ENCODE measurements around the gene SLAMF9. TPM values are rescaled to one million over a fixed set of nuclear protein-coding genes. Genes with fewer than 3 reads are reported as not detected.

SLAMF9 gene
- total and polyA plus RNA-seq, 2 of the 8 experiments (the other 6 are each of a cell fraction or from before 2014, with no cell fraction given): not detected

DNA sequence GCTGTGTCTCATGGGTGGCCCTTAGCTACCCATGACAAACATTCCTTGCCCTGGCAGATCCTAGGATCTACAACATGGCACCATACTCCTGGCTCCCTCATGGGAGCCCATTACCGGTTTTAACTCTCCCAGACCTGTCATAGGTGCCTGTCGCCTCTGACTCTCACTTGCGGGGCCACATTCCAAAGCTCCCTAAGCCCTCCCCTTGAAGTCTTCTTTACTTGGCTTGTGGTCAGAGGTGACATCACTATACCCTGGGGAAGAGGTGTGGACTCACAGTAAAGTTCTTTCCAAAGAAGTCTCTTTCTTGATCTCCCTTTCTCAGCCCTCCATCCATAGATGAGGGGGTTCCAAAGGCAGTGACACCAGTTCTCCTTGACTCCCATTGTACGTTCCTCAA, 5.4 kb upstream of the SLAMF9 start:
- no peaks in the 10 kb centered on the region for H3K9me3 ChIP-seq (ENCODE audit: insufficient read depth in 2 of 2, low read depth in 1 of 2, low read length in 1 of 2)
- H3K23me2 ChIP-seq (ENCODE audit: low read depth, low read length): no peaks in the 10 kb centered on the region
- H3K56ac ChIP-seq (replicated peaks; ENCODE audit: insufficient read length, low read depth, low read length): no peak overlapping the region
- POLR2A ChIA-PET (ENCODE audit: partially characterized antibody): interaction anchor here (1.1 to 1.3 kb wide), 2 partner anchors 10 to 14 kb away, joined by 3 to 5 read pairs; partner anchors contain the start of gene IGSF9
- H3K79me1 ChIP-seq (ENCODE audit: low read depth, low read length): no peaks in the 10 kb centered on the region
- H2BK12ac ChIP-seq (ENCODE audit: low read depth, low read length): no peak overlapping the region
- H2BK120ac ChIP-seq (replicated peaks; ENCODE audit: low read depth, low read length): no peak overlapping the region
- no peak overlapping the region for H2BK5ac ChIP-seq (ENCODE audit: low read depth, low read length)
- H2AFZ ChIP-seq (ENCODE audit: low read length): no peak overlapping the region
- no peak overlapping the region for H3K4me2 ChIP-seq (ENCODE audit: insufficient read depth in 1 of 2, low read depth in 2 of 2, low read length in 2 of 2)
- no peaks in the 10 kb centered on the region for H3K27me3 ChIP-seq (replicated peaks in 1 of 4; ENCODE audit: control insufficient read depth in 3 of 4, extremely low read depth in 1 of 4, insufficient read depth in 3 of 4, low read length in 3 of 4)
- H3K9ac ChIP-seq (replicated peaks in 1 of 4; ENCODE audit: extremely low read depth in 1 of 4, low read depth in 3 of 4, low read length in 3 of 4): no peak overlapping the region
- H4K8ac ChIP-seq (ENCODE audit: extremely low read depth, insufficient read depth, low read length): no peak overlapping the region
- H3K4me3 ChIP-seq (ENCODE audit: extremely low read depth in 1 of 4, insufficient read depth in 2 of 4, low read depth in 3 of 4, low read length in 4 of 4): no peak overlapping the region
- H3K18ac ChIP-seq (ENCODE audit: extremely low read depth, low read length): no peak overlapping the region
- H3K4me1 ChIP-seq (replicated peaks in 1 of 4; ENCODE audit: control insufficient read depth in 3 of 4, insufficient read depth in 4 of 4, low read length in 3 of 4): no peaks in the 10 kb centered on the region; a peak in 1 of 7 replicates
- H4K20me1 ChIP-seq (replicated peaks in 1 of 2; ENCODE audit: control insufficient read depth in 1 of 2, insufficient read depth in 2 of 2, low read length in 2 of 2): no peaks in the 10 kb centered on the region
- H3K23ac ChIP-seq (ENCODE audit: insufficient read length): no peak overlapping the region
- no peak overlapping the region for H4K91ac ChIP-seq (replicated peaks; ENCODE audit: insufficient read length, low read length)
- no peak overlapping the region for H3K4ac ChIP-seq (replicated peaks; ENCODE audit: insufficient read length, low read depth, low read length)
- 83% methylated on average over 4 of the region's 4 CpGs; no CpG with 5 or more reads in 1 of the 2 experiments for WGBS, 2 experiments (ENCODE audit: extremely low coverage in 1 of 2, insufficient coverage in 1 of 2, insufficient read length in 1 of 2, insufficient replicate concordance in 2 of 2, low coverage in 1 of 2, low lambda C conversion rate in 2 of 2, missing lambda C conversion rate in 1 of 2)
- H3K36me3 ChIP-seq (ENCODE audit: control insufficient read depth in 2 of 4, insufficient read depth in 4 of 4, low read length in 3 of 4): no peaks in the 10 kb centered on the region
- DNase-seq (ENCODE audit: low read depth in 1 of 2, low spot score in 2 of 2) (no peak), FAIRE-seq (no peak)
- CTCF ChIA-PET (ENCODE audit: partially characterized antibody): interaction anchor here (0.6 to 35.5 kb wide), 6 partner anchors 13 to 1115 kb away, joined by 3 to 696 read pairs (median 6); no protein-coding TSS in a partner anchor
- 0 out of 2 replicates have a peak overlapping the region, but pooled peaks have one; percentile 31 for H2BK15ac ChIP-seq (ENCODE audit: low read length)
- H2BK20ac ChIP-seq (ENCODE audit: low read length): no peak overlapping the region
- H3K79me2 ChIP-seq (ENCODE audit: control insufficient read depth in 1 of 2, insufficient read depth in 2 of 2, low read length in 2 of 2): no peaks in the 10 kb centered on the region
- no peak overlapping the region for H3K27ac ChIP-seq (ENCODE audit: low read depth, low read length)
- no peak overlapping the region for H3K14ac ChIP-seq (ENCODE audit: insufficient read length)
- H4K5ac ChIP-seq (ENCODE audit: insufficient read length, low read depth, low read length): no peak overlapping the region
- no peak overlapping the region for H2AK5ac ChIP-seq (ENCODE audit: low read depth, low read length)
- TF ChIP-seq, protein P1, sequence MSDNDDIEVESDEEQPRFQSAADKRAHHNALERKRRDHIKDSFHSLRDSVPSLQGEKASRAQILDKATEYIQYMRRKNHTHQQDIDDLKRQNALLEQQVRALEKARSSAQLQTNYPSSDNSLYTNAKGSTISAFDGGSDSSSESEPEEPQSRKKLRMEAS (IDR thresholded peaks at IDR 0.05): no peak
- TF ChIP-seq BACH1 (IDR thresholded peaks at IDR 0.05; ENCODE audit: low read length): no peak
- no peak for TF ChIP-seq RBBP5 (IDR thresholded peaks at IDR 0.05; ENCODE audit: borderline replicate concordance, low read depth, low read length)
- TF ChIP-seq HDAC6 (IDR thresholded peaks at IDR 0.05; ENCODE audit: low read depth, low read length): no peak
- no peak for TF ChIP-seq NANOG (IDR thresholded peaks at IDR 0.05; ENCODE audit: insufficient read depth, low read depth, low read length, poor library complexity, severe bottlenecking)
- TF ChIP-seq NRF1 (IDR thresholded peaks at IDR 0.05; ENCODE audit: low read depth, low read length): no peak
- no peak for TF ChIP-seq ASH2L (IDR thresholded peaks at IDR 0.05; ENCODE audit: low read length)
- TF ChIP-seq SUZ12 (IDR thresholded peaks at IDR 0.05; ENCODE audit: low read length): no peak
- no peak for TF ChIP-seq SIN3A (conservative IDR thresholded peaks at IDR 0.05 in 1 of 2, IDR thresholded peaks at IDR 0.05 in 1 of 2; ENCODE audit: low read depth in 1 of 2, low read length in 2 of 2)
- TF ChIP-seq ATF2 (IDR thresholded peaks at IDR 0.05; ENCODE audit: low read length): no peak
- TF ChIP-seq CREB1 (IDR thresholded peaks at IDR 0.05): no peak
- TF ChIP-seq EP300 (IDR thresholded peaks at IDR 0.05; ENCODE audit: borderline replicate concordance in 1 of 2, low read depth in 2 of 2, low read length in 2 of 2): no peak

All from H1 (cell line).